MM.1S (cell line): ENCODE data around the gene MCM3.

ENCODE experiments used
- CTCF ChIP-seq: fragments of 300-600 bp; sonication (generic); IDR thresholded peaks from 2 replicates; pipeline ENCODE4 v1.5.1; 2016; ENCODE audit warnings: antibody characterized with exemption, low read length, mixed read lengths
- EZH2 ChIP-seq: fragments of 300-600 bp; sonication (generic); optimal IDR thresholded peaks from 2 replicates; pipeline ENCODE3; 2017; ENCODE audit warnings: low read depth, mild to moderate bottlenecking, antibody characterized with exemption, low read length, mixed read lengths
- EZH2phosphoT487 ChIP-seq: fragments of 300-600 bp; sonication (generic); IDR thresholded peaks from 2 replicates; pipeline ENCODE4 v1.6.1; 2018; ENCODE audit warnings: antibody characterized with exemption, low read length

GRCh38 chr6:52317211-52317610 is 32.7 kb upstream of the MCM3 start:
- TF ChIP-seq CTCF (no peak), EZH2 (no peak), EZH2phosphoT487 (no peak)
